ENCODE results near the gene CTTN. TPM values are rescaled to one million over a fixed set of nuclear protein-coding genes. Genes with fewer than 3 reads are reported as not detected.

The CTTN gene
- total RNA-seq, 1 donor, result 406 TPM

- H3K4me3 ChIP-seq (ENCODE audit: low read depth, low read length), result no peak overlapping the region
- peak; percentile 83 for DNase-seq (ENCODE audit: low read depth)
- TF ChIP-seq CTCF (IDR thresholded peaks at IDR 0.05; ENCODE audit: insufficient read depth, low read depth, low read length), result peak; percentile 50
Measured at GRCh38 chr11:70415191-70415590, 16.9 kb downstream of the CTTN start.

- H3K4me3 ChIP-seq (ENCODE audit: low read depth, low read length), result no peak overlapping the region
- DNase-seq (ENCODE audit: low read depth), result peak; percentile 86
- TF ChIP-seq CTCF (IDR thresholded peaks at IDR 0.05; ENCODE audit: insufficient read depth, low read depth, low read length), result no peak
Measured at GRCh38 chr11:70415642-70416395, 17.5 kb downstream of the CTTN start.

GRCh38 chr11:70416881-70417280 lies 18.6 kb downstream of the CTTN start:
- no peak overlapping the region for H3K4me3 ChIP-seq (ENCODE audit: low read depth, low read length)
- DNase-seq (ENCODE audit: low read depth), result no peak
- no peak for TF ChIP-seq CTCF (IDR thresholded peaks at IDR 0.05; ENCODE audit: insufficient read depth, low read depth, low read length)

- TF ChIP-seq CTCF (IDR thresholded peaks at IDR 0.05; ENCODE audit: insufficient read depth, low read depth, low read length), result no peak
- DNase-seq (ENCODE audit: low read depth), result no peak
- no peak overlapping the region for H3K4me3 ChIP-seq (ENCODE audit: low read depth, low read length)
Measured at GRCh38 chr11:70418130-70418529, 19.8 kb downstream of the CTTN start.

GRCh38 chr11:70419307-70420007 lies 21.1 kb downstream of the CTTN start:
- DNase-seq (ENCODE audit: low read depth), result no peak
- TF ChIP-seq CTCF (IDR thresholded peaks at IDR 0.05; ENCODE audit: insufficient read depth, low read depth, low read length), result no peak
- no peak overlapping the region for H3K4me3 ChIP-seq (ENCODE audit: low read depth, low read length)

GRCh38 chr11:70420008-70420464 lies 21.7 kb downstream of the CTTN start:
- DNase-seq (ENCODE audit: low read depth), result peak; percentile 70
- TF ChIP-seq CTCF (IDR thresholded peaks at IDR 0.05; ENCODE audit: insufficient read depth, low read depth, low read length), result no peak
- H3K4me3 ChIP-seq (ENCODE audit: low read depth, low read length), result no peak overlapping the region
